Measurements from ENCODE around the gene NAA11. TPM values are rescaled to one million over a fixed set of nuclear protein-coding genes. Genes with fewer than 3 reads are reported as not detected.

The NAA11 gene
- total RNA-seq, 1 experiment from 2014 or later = not detected

DNA sequence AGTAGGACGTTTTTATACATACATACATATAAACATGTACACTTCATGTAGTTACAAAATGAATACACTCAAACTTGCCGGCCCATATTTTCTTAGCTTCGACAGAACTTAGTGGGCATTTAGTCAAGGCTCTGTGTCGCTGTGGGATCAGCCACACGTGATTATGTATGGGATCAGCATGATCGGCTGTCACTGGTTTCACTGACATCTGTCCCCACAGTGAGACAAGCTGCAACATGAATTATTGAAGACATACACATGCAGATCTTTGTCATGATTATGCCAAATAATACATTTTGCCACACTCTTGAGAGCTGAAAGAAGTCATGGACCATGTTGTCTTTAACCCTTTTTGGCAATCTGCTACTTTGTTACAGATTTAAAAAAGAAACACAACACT, 38.2 kb upstream of the NAA11 start:
- H3K4me3 Mint-ChIP-seq = no peak overlapping the region
- no peaks in the 10 kb centered on the region for H3K4me1 ChIP-seq (ENCODE audit: insufficient read depth, low read length)
- H3T11ph ChIP-seq (ENCODE audit: low read length) = no peak overlapping the region
- H3K79me1 ChIP-seq (ENCODE audit: insufficient read depth, low read depth, low read length, poor library complexity, severe bottlenecking) = no peaks in the 10 kb centered on the region
- no peak overlapping the region for H2BK12ac ChIP-seq (ENCODE audit: insufficient read length, low read depth, low read length)
- no peak overlapping the region for H2BK15ac ChIP-seq (ENCODE audit: low read depth, low read length)
- H2AFZ ChIP-seq (ENCODE audit: low read length) = no peak overlapping the region
- no peaks in the 10 kb centered on the region for H3K9me3 Mint-ChIP-seq
- no peak overlapping the region for H3K4ac ChIP-seq (ENCODE audit: low read depth, low read length)
- H3K9me3 ChIP-seq (ENCODE audit: control insufficient read depth, low read depth, low read length) = no peaks in the 10 kb centered on the region
- no peak for DNase-seq
- no peak overlapping the region for H3K23ac ChIP-seq (ENCODE audit: insufficient read length, low read depth, low read length)
- no peaks in the 10 kb centered on the region for H3K4me1 Mint-ChIP-seq
- no peaks in the 10 kb centered on the region for H3K27me3 ChIP-seq (ENCODE audit: insufficient read depth, low read length)
- no CpG with 5 or more reads among the region's 6 CpGs for WGBS (ENCODE audit: extremely low coverage, insufficient read length, low lambda C conversion rate)
- no peak overlapping the region for H3K4me2 ChIP-seq (ENCODE audit: insufficient read depth, insufficient read length, low read length)
- no peak overlapping the region; a peak in 1 of 7 replicates for H3K27ac Mint-ChIP-seq
- no peaks in the 10 kb centered on the region for H3K23me2 ChIP-seq (ENCODE audit: insufficient read length, low read depth, low read length, poor library complexity, severe bottlenecking)
- H4K91ac ChIP-seq (ENCODE audit: insufficient read length, low read depth, low read length) = no peak overlapping the region
- H3K36me3 Mint-ChIP-seq (ENCODE audit: insufficient read depth in 1 of 3, low read depth in 3 of 3) = no peaks in the 10 kb centered on the region
- no peaks in the 10 kb centered on the region for H3K79me2 ChIP-seq (ENCODE audit: insufficient read depth, low read length)
- H3K27ac ChIP-seq (ENCODE audit: insufficient read length, low read depth, low read length) = no peak overlapping the region
- no peak overlapping the region for H3K56ac ChIP-seq (ENCODE audit: insufficient read length, low read depth, low read length)
- no peak overlapping the region for H4K8ac ChIP-seq (replicated peaks; ENCODE audit: insufficient read length, low read depth, low read length)
- no peaks in the 10 kb centered on the region for H4K20me1 ChIP-seq (ENCODE audit: control insufficient read depth, insufficient read depth, insufficient read length)
- no peak overlapping the region for H3K9ac ChIP-seq (ENCODE audit: extremely low read depth, insufficient read length, low read length)
- H3K14ac ChIP-seq (ENCODE audit: insufficient read depth, low read length) = no peak overlapping the region
- H2BK20ac ChIP-seq (ENCODE audit: low read depth, low read length, poor library complexity, severe bottlenecking) = no peak overlapping the region
- no peak overlapping the region for H4K5ac ChIP-seq (ENCODE audit: insufficient read length, low read depth, low read length)
- H2AK5ac ChIP-seq (ENCODE audit: insufficient read length, low read length) = no peak overlapping the region
- no peaks in the 10 kb centered on the region for H3K27me3 Mint-ChIP-seq (ENCODE audit: low read depth)
- TF ChIP-seq, protein P1, sequence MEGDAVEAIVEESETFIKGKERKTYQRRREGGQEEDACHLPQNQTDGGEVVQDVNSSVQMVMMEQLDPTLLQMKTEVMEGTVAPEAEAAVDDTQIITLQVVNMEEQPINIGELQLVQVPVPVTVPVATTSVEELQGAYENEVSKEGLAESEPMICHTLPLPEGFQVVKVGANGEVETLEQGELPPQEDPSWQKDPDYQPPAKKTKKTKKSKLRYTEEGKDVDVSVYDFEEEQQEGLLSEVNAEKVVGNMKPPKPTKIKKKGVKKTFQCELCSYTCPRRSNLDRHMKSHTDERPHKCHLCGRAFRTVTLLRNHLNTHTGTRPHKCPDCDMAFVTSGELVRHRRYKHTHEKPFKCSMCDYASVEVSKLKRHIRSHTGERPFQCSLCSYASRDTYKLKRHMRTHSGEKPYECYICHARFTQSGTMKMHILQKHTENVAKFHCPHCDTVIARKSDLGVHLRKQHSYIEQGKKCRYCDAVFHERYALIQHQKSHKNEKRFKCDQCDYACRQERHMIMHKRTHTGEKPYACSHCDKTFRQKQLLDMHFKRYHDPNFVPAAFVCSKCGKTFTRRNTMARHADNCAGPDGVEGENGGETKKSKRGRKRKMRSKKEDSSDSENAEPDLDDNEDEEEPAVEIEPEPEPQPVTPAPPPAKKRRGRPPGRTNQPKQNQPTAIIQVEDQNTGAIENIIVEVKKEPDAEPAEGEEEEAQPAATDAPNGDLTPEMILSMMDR (conservative IDR thresholded peaks at IDR 0.05) = no peak
- H2BK120ac ChIP-seq (ENCODE audit: low read depth, low read length, poor library complexity, severe bottlenecking) = no peak overlapping the region
- no peak overlapping the region for H3K18ac ChIP-seq (ENCODE audit: insufficient read length, low read depth, low read length)
- H2BK5ac ChIP-seq (ENCODE audit: insufficient read length, low read length) = no peak overlapping the region

All from H9 (cell line).